Gastrocnemius medialis (tissue), 4 donors: ENCODE measurements around the gene WWOX. TPM values are rescaled to one million over a fixed set of nuclear protein-coding genes. Genes with fewer than 3 reads are reported as not detected.

Source experiments
- ATAC-seq, 2 donors: fragments of 150-250 bp; one replicate each; pipeline ENCODE4 v1.9.1; 2016
- DNase-seq, 2 donors: peaks; one replicate each; pipeline ENCODE4 v3.0.0-alpha.2; 2019
- H3K27ac ChIP-seq, 4 donors: fragments of 200-600 bp; sonication (generic); 1 replicate in 1 of 4; 2 replicates in 3 of 4; pipeline ENCODE4 v1.5.1; 2016 to 2018; ENCODE audit warnings: mild to moderate bottlenecking in 2 of 4, moderate library complexity in 1 of 4
- H3K27me3 ChIP-seq, 3 donors: fragments of 200-600 bp; sonication (generic) in 2 of 3; 1 replicate in 1 of 3; 2 replicates in 2 of 3; pipeline versions ENCODE4 v1.5.1 to v1.6.0; 2016 to 2019; ENCODE audit warnings: mild to moderate bottlenecking in 1 of 3, moderate library complexity in 1 of 3
- H3K36me3 ChIP-seq, 2 donors: fragments of 200-600 bp; sonication (generic) in 1 of 2; one replicate each; pipeline ENCODE4 v1.5.1; 2017 to 2018
- H3K4me1 ChIP-seq, 2 donors: fragments of 200-600 bp; sonication (generic) in 1 of 2; one replicate each; pipeline ENCODE4 v1.5.1; 2016 to 2017; ENCODE audit warnings: mild to moderate bottlenecking in 2 of 2
- H3K4me3 ChIP-seq, 4 donors: fragments of 200-600 bp; sonication (generic) in 3 of 4; 1 replicate in 1 of 4; 2 replicates in 3 of 4; pipeline ENCODE4 v1.5.1; 2016 to 2019; ENCODE audit warnings: mild to moderate bottlenecking in 2 of 4
- H3K9me3 ChIP-seq, 3 donors: fragments of 200-600 bp; sonication (generic) in 2 of 3; 1 replicate in 1 of 3; 2 replicates in 2 of 3; pipeline ENCODE4 v1.5.1; 2016 to 2019
- CTCF ChIP-seq, 5 experiments: fragments of 450-650 bp in 3 of 5; fragments of 200-600 bp in 2 of 5; sonication (generic) in 2 of 5; IDR thresholded peaks in 4 of 5; conservative IDR thresholded peaks in 1 of 5; 1 replicate in 4 of 5; 2 replicates in 1 of 5; pipeline ENCODE4 v1.5.1; 2016 to 2019; ENCODE audit warnings: antibody characterized with exemption in 5 of 5, mild to moderate bottlenecking in 3 of 5, moderate library complexity in 3 of 5
- POLR2A ChIP-seq, 2 donors: fragments of 450-650 bp; IDR thresholded peaks; one replicate each; pipeline ENCODE4 v1.6.1; 2017; ENCODE audit warnings: antibody characterized with exemption in 2 of 2, mild to moderate bottlenecking in 2 of 2, moderate library complexity in 2 of 2
- in situ Hi-C, 4 donors: fragments of 200-750 bp; cut with MboI; loops; one replicate each; pipeline versions ENCODE4 v1.15.0 to v1.8.0; 2017; ENCODE audit warnings: low sequenced_read_pairs in 4 of 4
- intact Hi-C: fragments of 100-400 bp; cut with DNase I; formaldehyde crosslinking; loops from one replicate; pipeline ENCODE4 v1.15.1; 2023; ENCODE audit warnings: low total_unique reads
- total RNA-seq, 4 donors: library from RNA; depleted of rRNA; stranded (reverse); fragments of >200 nt; gene quantifications; one replicate each; pipeline versions ENCODE4 v1.1.0 to v1.2.3, GENCODE V29; 2016

WWOX gene
- total RNA-seq, 4 donors from 2014 or later, result 3.3 to 13.0 (median 6.0) TPM

- H3K9me3 ChIP-seq, result no peaks in the 10 kb centered on the region
- TF ChIP-seq POLR2A (IDR thresholded peaks at IDR 0.05) (no peak), CTCF (IDR thresholded peaks at IDR 0.05 in 4 of 5, conservative IDR thresholded peaks at IDR 0.05 in 1 of 5) (no peak)
- H3K27me3 ChIP-seq, result no peaks in the 10 kb centered on the region
- ATAC-seq, result no peak
- no peaks in the 10 kb centered on the region for H3K4me1 ChIP-seq
- H3K27ac ChIP-seq, result no peak overlapping the region
- in situ Hi-C loops, result no loop called here
- DNase-seq, result no peak
- no peak overlapping the region for H3K4me3 ChIP-seq
- intact Hi-C loops, result no loop called here
- H3K36me3 ChIP-seq, result no peaks in the 10 kb centered on the region
Observed at GRCh38 chr16:78882150-78882549, 782.7 kb downstream of the WWOX start.

DNA sequence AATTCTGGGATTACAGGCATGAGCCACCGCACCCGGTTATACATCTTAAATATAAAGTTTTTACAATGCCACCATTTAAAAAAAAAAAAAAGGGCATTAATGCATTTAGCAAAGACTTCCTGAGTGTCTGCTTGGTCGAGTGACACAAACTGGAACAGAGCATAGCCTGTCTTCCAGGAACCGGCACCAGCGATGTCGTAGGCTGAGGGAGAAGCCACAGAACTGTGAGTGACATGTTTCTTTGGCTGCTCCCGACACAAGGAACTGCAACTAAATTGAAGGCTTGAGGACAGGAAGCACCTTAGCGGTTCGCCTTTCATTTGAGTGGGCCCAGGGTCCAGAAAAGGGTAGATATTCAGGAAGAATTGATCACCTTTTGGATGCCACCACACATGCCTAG, 783.3 kb downstream of the WWOX start:
- Histone ChIP-seq H3K4me1 (no peaks in the 10 kb centered on the region), H3K27me3 (no peaks in the 10 kb centered on the region), H3K27ac (no peak overlapping the region), H3K36me3 (no peaks in the 10 kb centered on the region), H3K9me3 (no peaks in the 10 kb centered on the region), H3K4me3 (no peak overlapping the region)
- in situ Hi-C loops (no loop called here), intact Hi-C loops (no loop called here)
- no peak for DNase-seq
- no peak for ATAC-seq
- TF ChIP-seq POLR2A (IDR thresholded peaks at IDR 0.05), result no peak

- Histone ChIP-seq H3K9me3 (no peaks in the 10 kb centered on the region), H3K27ac (no peak overlapping the region), H3K4me3 (no peak overlapping the region), H3K4me1 (peaks cover 0 to 6% of the 10 kb centered on the region in 2 donors), H3K36me3 (no peaks in the 10 kb centered on the region), H3K27me3 (no peaks in the 10 kb centered on the region)
- in situ Hi-C loops (no loop called here), intact Hi-C loops (no loop called here)
- no peak for DNase-seq
- TF ChIP-seq POLR2A (IDR thresholded peaks at IDR 0.05) (no peak), CTCF (IDR thresholded peaks at IDR 0.05 in 4 of 5, conservative IDR thresholded peaks at IDR 0.05 in 1 of 5) (no peak)
- no peak for ATAC-seq
Observed at GRCh38 chr16:78884204-78884603, 784.8 kb downstream of the WWOX start.

DNA sequence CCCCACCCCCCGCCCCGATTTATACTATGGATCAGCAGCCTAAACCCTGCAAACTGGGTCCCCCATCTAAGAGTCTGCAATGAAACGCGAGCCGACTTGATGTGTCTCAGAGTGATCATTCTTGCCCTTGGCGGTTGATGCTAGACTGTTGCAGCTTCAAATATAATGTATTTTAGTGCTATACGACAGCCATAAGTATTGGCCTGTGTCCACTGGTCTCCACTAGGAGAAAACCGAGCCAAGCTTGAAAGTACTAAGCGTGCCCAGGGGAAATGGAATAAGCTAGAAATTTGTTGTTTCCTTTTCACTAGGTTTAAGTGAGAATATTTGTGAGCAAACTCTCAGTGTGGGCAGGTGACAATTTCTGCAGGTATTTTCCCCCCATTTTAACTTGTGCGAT, 789.9 kb downstream of the WWOX start:
- Histone ChIP-seq H3K27me3 (no peaks in the 10 kb centered on the region), H3K4me1 (peaks cover 0 to 6% of the 10 kb centered on the region in 2 donors), H3K27ac (no peak overlapping the region), H3K4me3 (no peak overlapping the region), H3K36me3 (no peaks in the 10 kb centered on the region), H3K9me3 (no peaks in the 10 kb centered on the region)
- no peak for TF ChIP-seq CTCF (IDR thresholded peaks at IDR 0.05 in 4 of 5, conservative IDR thresholded peaks at IDR 0.05 in 1 of 5)
- no peak for TF ChIP-seq POLR2A (IDR thresholded peaks at IDR 0.05)
- intact Hi-C loops, result no loop called here
- in situ Hi-C loops, result no loop called here
- ATAC-seq, result no peak
- DNase-seq, result no peak

- peaks cover 0 to 6% of the 10 kb centered on the region in 2 donors for H3K4me1 ChIP-seq
- H3K27ac ChIP-seq, result no peak overlapping the region
- H3K27me3 ChIP-seq, result no peaks in the 10 kb centered on the region
- H3K4me3 ChIP-seq, result no peak overlapping the region
- TF ChIP-seq POLR2A (IDR thresholded peaks at IDR 0.05) (no peak), CTCF (IDR thresholded peaks at IDR 0.05 in 4 of 5, conservative IDR thresholded peaks at IDR 0.05 in 1 of 5) (no peak)
- H3K36me3 ChIP-seq, result no peaks in the 10 kb centered on the region
- no peak for ATAC-seq
- DNase-seq, result no peak
- no peaks in the 10 kb centered on the region for H3K9me3 ChIP-seq
- intact Hi-C loops, result no loop called here
- in situ Hi-C loops, result no loop called here
Observed at GRCh38 chr16:78890373-78890895, 791.0 kb downstream of the WWOX start.
